Measurements from ENCODE around the gene MYH6. TPM values are rescaled to one million over a fixed set of nuclear protein-coding genes. Genes with fewer than 3 reads are reported as not detected.

Gene MYH6
- total RNA-seq, 1 experiment from 2014 or later: 0.07 TPM

DNA sequence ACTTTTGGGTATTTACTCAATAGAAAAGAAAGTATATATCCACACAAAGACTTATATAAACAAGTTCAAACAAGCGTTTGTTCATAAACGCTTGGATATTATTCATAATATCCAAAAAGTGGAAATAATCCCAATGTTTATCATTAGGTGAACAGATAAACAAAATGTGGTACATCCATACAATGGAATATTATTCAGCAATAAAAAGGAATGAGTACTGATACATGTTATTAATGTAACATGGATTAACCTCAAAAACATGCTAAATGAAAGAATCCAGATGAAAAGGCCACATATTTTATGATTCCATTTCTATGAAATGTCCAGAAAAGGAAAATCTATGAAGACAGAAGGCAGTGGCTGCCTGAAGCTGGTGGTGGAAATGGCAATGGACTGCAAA lies 44.2 kb upstream of the MYH6 start:
- WGBS (ENCODE audit: extremely low coverage, insufficient read length, low lambda C conversion rate): no CpG with 5 or more reads among the region's 2 CpGs
- H3K27ac Mint-ChIP-seq: no peak overlapping the region
- Histone ChIP-seq H3K4me2 (ENCODE audit: insufficient read depth, insufficient read length, low read length) (no peak overlapping the region), H2BK120ac (ENCODE audit: low read depth, low read length, poor library complexity, severe bottlenecking) (no peak overlapping the region), H3K23me2 (ENCODE audit: insufficient read length, low read depth, low read length, poor library complexity, severe bottlenecking) (no peaks in the 10 kb centered on the region), H2AK5ac (ENCODE audit: insufficient read length, low read length) (no peak overlapping the region), H3K23ac (ENCODE audit: insufficient read length, low read depth, low read length) (no peak overlapping the region), H2AFZ (ENCODE audit: low read length) (no peak overlapping the region), H3K4ac (ENCODE audit: low read depth, low read length) (no peak overlapping the region), H3T11ph (ENCODE audit: low read length) (no peak overlapping the region), H4K5ac (ENCODE audit: insufficient read length, low read depth, low read length) (no peak overlapping the region), H3K56ac (ENCODE audit: insufficient read length, low read depth, low read length) (no peak overlapping the region), H2BK15ac (ENCODE audit: low read depth, low read length) (no peak overlapping the region), H2BK12ac (ENCODE audit: insufficient read length, low read depth, low read length) (no peak overlapping the region), H3K9me3 (ENCODE audit: control insufficient read depth, low read depth, low read length) (no peaks in the 10 kb centered on the region), H3K4me1 (ENCODE audit: insufficient read depth, low read length) (no peaks in the 10 kb centered on the region), H4K8ac (replicated peaks; ENCODE audit: insufficient read length, low read depth, low read length) (no peak overlapping the region), H3K27me3 (ENCODE audit: insufficient read depth, low read length) (no peaks in the 10 kb centered on the region), H3K79me1 (ENCODE audit: insufficient read depth, low read depth, low read length, poor library complexity, severe bottlenecking) (no peaks in the 10 kb centered on the region), H3K18ac (ENCODE audit: insufficient read length, low read depth, low read length) (no peak overlapping the region), H2BK5ac (ENCODE audit: insufficient read length, low read length) (no peak overlapping the region), H2BK20ac (ENCODE audit: low read depth, low read length, poor library complexity, severe bottlenecking) (no peak overlapping the region), H4K91ac (ENCODE audit: insufficient read length, low read depth, low read length) (no peak overlapping the region), H3K14ac (ENCODE audit: insufficient read depth, low read length) (no peak overlapping the region), H3K27ac (ENCODE audit: insufficient read length, low read depth, low read length) (no peak overlapping the region), H3K9ac (ENCODE audit: extremely low read depth, insufficient read length, low read length) (no peak overlapping the region), H3K79me2 (ENCODE audit: insufficient read depth, low read length) (no peaks in the 10 kb centered on the region), H4K20me1 (ENCODE audit: control insufficient read depth, insufficient read depth, insufficient read length) (no peaks in the 10 kb centered on the region)
- H3K36me3 Mint-ChIP-seq (ENCODE audit: insufficient read depth in 1 of 3, low read depth in 3 of 3): no peaks in the 10 kb centered on the region
- H3K4me3 Mint-ChIP-seq: no peak overlapping the region
- TF ChIP-seq, protein P1, sequence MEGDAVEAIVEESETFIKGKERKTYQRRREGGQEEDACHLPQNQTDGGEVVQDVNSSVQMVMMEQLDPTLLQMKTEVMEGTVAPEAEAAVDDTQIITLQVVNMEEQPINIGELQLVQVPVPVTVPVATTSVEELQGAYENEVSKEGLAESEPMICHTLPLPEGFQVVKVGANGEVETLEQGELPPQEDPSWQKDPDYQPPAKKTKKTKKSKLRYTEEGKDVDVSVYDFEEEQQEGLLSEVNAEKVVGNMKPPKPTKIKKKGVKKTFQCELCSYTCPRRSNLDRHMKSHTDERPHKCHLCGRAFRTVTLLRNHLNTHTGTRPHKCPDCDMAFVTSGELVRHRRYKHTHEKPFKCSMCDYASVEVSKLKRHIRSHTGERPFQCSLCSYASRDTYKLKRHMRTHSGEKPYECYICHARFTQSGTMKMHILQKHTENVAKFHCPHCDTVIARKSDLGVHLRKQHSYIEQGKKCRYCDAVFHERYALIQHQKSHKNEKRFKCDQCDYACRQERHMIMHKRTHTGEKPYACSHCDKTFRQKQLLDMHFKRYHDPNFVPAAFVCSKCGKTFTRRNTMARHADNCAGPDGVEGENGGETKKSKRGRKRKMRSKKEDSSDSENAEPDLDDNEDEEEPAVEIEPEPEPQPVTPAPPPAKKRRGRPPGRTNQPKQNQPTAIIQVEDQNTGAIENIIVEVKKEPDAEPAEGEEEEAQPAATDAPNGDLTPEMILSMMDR (conservative IDR thresholded peaks at IDR 0.05): no peak
- peaks cover 4 to 22% of the 10 kb centered on the region in 2 experiments; a peak in 2 of 4 replicates for H3K4me1 Mint-ChIP-seq
- peaks cover 8% of the 10 kb centered on the region for H3K27me3 Mint-ChIP-seq (ENCODE audit: low read depth)
- no peaks in the 10 kb centered on the region; a peak in 1 of 5 replicates for H3K9me3 Mint-ChIP-seq
- no peak for DNase-seq
